ENCODE results near the gene KHDRBS2. TPM values are rescaled to one million over a fixed set of nuclear protein-coding genes. Genes with fewer than 3 reads are reported as not detected.

Gene KHDRBS2
- total RNA-seq, 1 experiment from 2014 or later: 1.2 TPM

DNA sequence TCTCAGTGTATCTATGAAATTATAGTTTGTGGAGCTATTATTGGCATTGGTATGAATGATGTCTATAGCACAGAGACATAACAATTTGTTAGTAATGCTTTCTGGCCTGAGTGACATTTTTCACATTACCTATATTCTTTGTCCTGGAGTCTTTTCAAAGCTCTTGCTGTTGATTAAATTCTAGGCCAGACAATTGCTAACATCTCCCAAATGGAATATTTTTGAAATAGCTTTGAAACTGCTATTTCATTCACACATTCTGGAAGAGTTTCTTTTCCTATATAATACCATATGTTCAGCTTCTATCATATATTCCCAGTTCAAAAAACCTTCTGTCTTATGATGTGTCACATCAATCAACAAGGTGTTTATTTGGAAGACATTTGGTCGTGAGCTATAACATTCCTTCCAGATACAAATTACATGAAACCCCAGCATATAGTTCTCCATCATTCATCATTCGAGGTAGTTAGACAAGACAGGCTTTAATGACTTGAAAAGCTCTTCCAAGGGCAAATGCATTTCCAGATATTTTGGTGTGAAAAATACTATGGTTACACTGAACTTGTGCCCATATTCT lies 452.8 kb downstream of the KHDRBS2 start:
- Mint-ChIP-seq H3K36me3 (peaks cover 2% of the 10 kb centered on the region; the same call in 1 of the 2 replicates), H3K4me1 (peaks cover 4% of the 10 kb centered on the region; the same call in 1 of the 2 replicates), H3K27ac (no peak overlapping the region), H3K4me3 (no peak overlapping the region), H3K9me3 (peaks cover 23% of the 10 kb centered on the region), H3K27me3 (ENCODE audit: low read depth) (no peaks in the 10 kb centered on the region)
- ChIA-PET CTCF (no interaction called here), POLR2A (no interaction called here)
- ATAC-seq (no peak), DNase-seq (ENCODE audit: low spot score) (no peak)
- TF ChIP-seq, protein P1, sequence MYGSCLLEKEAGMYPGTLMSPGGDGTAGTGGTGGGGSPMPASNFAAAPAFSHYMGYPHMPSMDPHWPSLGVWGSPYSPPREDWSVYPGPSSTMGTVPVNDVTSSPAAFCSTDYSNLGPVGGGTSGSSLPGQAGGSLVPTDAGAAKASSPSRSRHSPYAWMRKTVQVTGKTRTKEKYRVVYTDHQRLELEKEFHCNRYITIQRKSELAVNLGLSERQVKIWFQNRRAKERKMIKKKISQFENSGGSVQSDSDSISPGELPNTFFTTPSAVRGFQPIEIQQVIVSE (CRISPR knock-in tag; IDR thresholded peaks at IDR 0.05; ENCODE audit: borderline replicate concordance): no peak
- TF ChIP-seq SP1 (CRISPR knock-in tag; conservative IDR thresholded peaks at IDR 0.05): no peak
- TF ChIP-seq, protein P2, sequence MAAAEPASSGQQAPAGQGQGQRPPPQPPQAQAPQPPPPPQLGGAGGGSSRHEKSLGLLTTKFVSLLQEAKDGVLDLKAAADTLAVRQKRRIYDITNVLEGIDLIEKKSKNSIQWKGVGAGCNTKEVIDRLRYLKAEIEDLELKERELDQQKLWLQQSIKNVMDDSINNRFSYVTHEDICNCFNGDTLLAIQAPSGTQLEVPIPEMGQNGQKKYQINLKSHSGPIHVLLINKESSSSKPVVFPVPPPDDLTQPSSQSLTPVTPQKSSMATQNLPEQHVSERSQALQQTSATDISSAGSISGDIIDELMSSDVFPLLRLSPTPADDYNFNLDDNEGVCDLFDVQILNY (CRISPR knock-in tag; IDR thresholded peaks at IDR 0.05): no peak
- no peak for TF ChIP-seq HMGXB4 (CRISPR knock-in tag; IDR thresholded peaks at IDR 0.05)
- no peak for TF ChIP-seq NFE2L1 (CRISPR knock-in tag; IDR thresholded peaks at IDR 0.05)
- TF ChIP-seq ZMAT4 (CRISPR knock-in tag; IDR thresholded peaks at IDR 0.05): no peak
- TF ChIP-seq OVOL2 (CRISPR knock-in tag; IDR thresholded peaks at IDR 0.05; ENCODE audit: borderline replicate concordance): no peak

DNA sequence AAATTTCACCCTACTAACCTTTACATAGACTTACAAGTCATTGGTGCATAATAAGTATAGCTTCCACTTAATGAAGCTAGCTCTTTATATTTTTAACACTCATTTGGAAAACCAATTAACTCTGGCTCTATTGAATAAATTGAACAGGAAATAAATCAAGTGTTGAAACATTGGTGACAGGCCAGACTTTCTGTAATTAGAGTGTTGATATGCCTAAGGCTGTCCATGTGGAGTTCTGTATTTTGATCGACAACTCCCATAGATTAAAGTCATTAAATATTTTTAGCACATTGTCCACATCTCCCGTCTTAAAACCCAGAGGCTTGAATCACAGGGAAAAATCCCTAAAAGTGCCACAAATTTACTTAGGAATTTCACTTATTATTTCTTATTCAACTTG lies 468.3 kb downstream of the KHDRBS2 start:
- CTCF ChIA-PET: no interaction called here
- no peak for TF ChIP-seq CREB1 (CRISPR knock-in tag; IDR thresholded peaks at IDR 0.05)
- TF ChIP-seq AFF4 (CRISPR knock-in tag; IDR thresholded peaks at IDR 0.05; ENCODE audit: borderline replicate concordance): no peak
- no peak for TF ChIP-seq MXD4 (CRISPR knock-in tag; IDR thresholded peaks at IDR 0.05; ENCODE audit: borderline replicate concordance)
- TF ChIP-seq, protein P3, sequence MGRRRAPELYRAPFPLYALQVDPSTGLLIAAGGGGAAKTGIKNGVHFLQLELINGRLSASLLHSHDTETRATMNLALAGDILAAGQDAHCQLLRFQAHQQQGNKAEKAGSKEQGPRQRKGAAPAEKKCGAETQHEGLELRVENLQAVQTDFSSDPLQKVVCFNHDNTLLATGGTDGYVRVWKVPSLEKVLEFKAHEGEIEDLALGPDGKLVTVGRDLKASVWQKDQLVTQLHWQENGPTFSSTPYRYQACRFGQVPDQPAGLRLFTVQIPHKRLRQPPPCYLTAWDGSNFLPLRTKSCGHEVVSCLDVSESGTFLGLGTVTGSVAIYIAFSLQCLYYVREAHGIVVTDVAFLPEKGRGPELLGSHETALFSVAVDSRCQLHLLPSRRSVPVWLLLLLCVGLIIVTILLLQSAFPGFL (CRISPR knock-in tag; IDR thresholded peaks at IDR 0.05; ENCODE audit: borderline replicate concordance): no peak
- TF ChIP-seq, protein P4, sequence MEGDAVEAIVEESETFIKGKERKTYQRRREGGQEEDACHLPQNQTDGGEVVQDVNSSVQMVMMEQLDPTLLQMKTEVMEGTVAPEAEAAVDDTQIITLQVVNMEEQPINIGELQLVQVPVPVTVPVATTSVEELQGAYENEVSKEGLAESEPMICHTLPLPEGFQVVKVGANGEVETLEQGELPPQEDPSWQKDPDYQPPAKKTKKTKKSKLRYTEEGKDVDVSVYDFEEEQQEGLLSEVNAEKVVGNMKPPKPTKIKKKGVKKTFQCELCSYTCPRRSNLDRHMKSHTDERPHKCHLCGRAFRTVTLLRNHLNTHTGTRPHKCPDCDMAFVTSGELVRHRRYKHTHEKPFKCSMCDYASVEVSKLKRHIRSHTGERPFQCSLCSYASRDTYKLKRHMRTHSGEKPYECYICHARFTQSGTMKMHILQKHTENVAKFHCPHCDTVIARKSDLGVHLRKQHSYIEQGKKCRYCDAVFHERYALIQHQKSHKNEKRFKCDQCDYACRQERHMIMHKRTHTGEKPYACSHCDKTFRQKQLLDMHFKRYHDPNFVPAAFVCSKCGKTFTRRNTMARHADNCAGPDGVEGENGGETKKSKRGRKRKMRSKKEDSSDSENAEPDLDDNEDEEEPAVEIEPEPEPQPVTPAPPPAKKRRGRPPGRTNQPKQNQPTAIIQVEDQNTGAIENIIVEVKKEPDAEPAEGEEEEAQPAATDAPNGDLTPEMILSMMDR (IDR thresholded peaks at IDR 0.05): no peak
- no peak for TF ChIP-seq ZBTB21 (CRISPR knock-in tag; IDR thresholded peaks at IDR 0.05; ENCODE audit: borderline replicate concordance)
- TF ChIP-seq, protein P5, sequence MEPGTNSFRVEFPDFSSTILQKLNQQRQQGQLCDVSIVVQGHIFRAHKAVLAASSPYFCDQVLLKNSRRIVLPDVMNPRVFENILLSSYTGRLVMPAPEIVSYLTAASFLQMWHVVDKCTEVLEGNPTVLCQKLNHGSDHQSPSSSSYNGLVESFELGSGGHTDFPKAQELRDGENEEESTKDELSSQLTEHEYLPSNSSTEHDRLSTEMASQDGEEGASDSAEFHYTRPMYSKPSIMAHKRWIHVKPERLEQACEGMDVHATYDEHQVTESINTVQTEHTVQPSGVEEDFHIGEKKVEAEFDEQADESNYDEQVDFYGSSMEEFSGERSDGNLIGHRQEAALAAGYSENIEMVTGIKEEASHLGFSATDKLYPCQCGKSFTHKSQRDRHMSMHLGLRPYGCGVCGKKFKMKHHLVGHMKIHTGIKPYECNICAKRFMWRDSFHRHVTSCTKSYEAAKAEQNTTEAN (CRISPR knock-in tag; IDR thresholded peaks at IDR 0.05): no peak
- no peak for TF ChIP-seq SMAD3 (CRISPR knock-in tag; IDR thresholded peaks at IDR 0.05; ENCODE audit: borderline replicate concordance)
- TF ChIP-seq GTF2I (CRISPR knock-in tag; conservative IDR thresholded peaks at IDR 0.05): no peak
- TF ChIP-seq RORB (CRISPR knock-in tag; IDR thresholded peaks at IDR 0.05): no peak
- no peak for TF ChIP-seq MYBL2 (CRISPR knock-in tag; IDR thresholded peaks at IDR 0.05)
- no peak for TF ChIP-seq ZNF396 (CRISPR knock-in tag; IDR thresholded peaks at IDR 0.05; ENCODE audit: borderline replicate concordance)
- no peak for TF ChIP-seq IRF2 (CRISPR knock-in tag; IDR thresholded peaks at IDR 0.05; ENCODE audit: borderline replicate concordance, low read depth)
- TF ChIP-seq ATF1 (CRISPR knock-in tag; IDR thresholded peaks at IDR 0.05): no peak
- TF ChIP-seq ATF2 (CRISPR knock-in tag; IDR thresholded peaks at IDR 0.05; ENCODE audit: borderline replicate concordance, low read depth): no peak

More for the DNA sequence above, 468.3 kb downstream of the KHDRBS2 start:
- Mint-ChIP-seq H3K4me3 (no peak overlapping the region), H3K27me3 (ENCODE audit: low read depth) (no peaks in the 10 kb centered on the region), H3K27ac (no peak overlapping the region), H3K4me1 (no peaks in the 10 kb centered on the region), H3K36me3 (peaks cover 4% of the 10 kb centered on the region), H3K9me3 (peaks cover 23% of the 10 kb centered on the region)
- POLR2A ChIA-PET: no interaction called here
- DNase-seq (ENCODE audit: low spot score) (no peak), ATAC-seq (no peak)
